Breast epithelium (tissue), 4 donors: ENCODE data around the gene ALPI. TPM values are rescaled to one million over a fixed set of nuclear protein-coding genes. Genes with fewer than 3 reads are reported as not detected.
"Not testable (repeated sequence)": the region's sequence is repeated elsewhere in the genome, so short reads cannot be mapped to it uniquely, and the experiment has no call there.

Experiments used
- DNase-seq, 2 donors: peaks; one replicate each; pipeline ENCODE4 v3.0.0-alpha.2; 2019; ENCODE audit warnings: low spot score in 2 of 2
- H3K27ac ChIP-seq, 2 donors: fragments of 200-600 bp; sonication (generic) in 1 of 2; one replicate each; pipeline ENCODE4 v1.5.1; 2016 to 2019; ENCODE audit warnings: mild to moderate bottlenecking in 1 of 2
- H3K27me3 ChIP-seq, 2 donors: fragments of 200-600 bp; sonication (generic) in 1 of 2; one replicate each; pipeline versions ENCODE4 v1.5.1 to v1.6.0; 2017 to 2019; ENCODE audit warnings: control low read depth in 1 of 2, mild to moderate bottlenecking in 1 of 2
- H3K36me3 ChIP-seq: fragments of 200-600 bp; one replicate; pipeline ENCODE4 v1.5.1; 2019
- H3K4me1 ChIP-seq, 2 donors: fragments of 200-600 bp; sonication (generic); one replicate each; pipeline ENCODE4 v1.5.1; 2016 to 2019; ENCODE audit warnings: control low read depth in 1 of 2
- H3K4me3 ChIP-seq, 3 donors: fragments of 200-600 bp; sonication (generic); 1 replicate in 2 of 3; 2 replicates in 1 of 3; pipeline ENCODE4 v1.5.1; 2016 to 2019; ENCODE audit warnings: mild to moderate bottlenecking in 3 of 3, moderate library complexity in 2 of 3
- H3K9me3 ChIP-seq, 2 donors: fragments of 200-600 bp; sonication (generic) in 1 of 2; one replicate each; pipeline ENCODE4 v1.5.1; 2016 to 2019; ENCODE audit warnings: control low read depth in 1 of 2
- POLR2A ChIP-seq: fragments of 450-650 bp; IDR thresholded peaks from one replicate; pipeline ENCODE4 v1.6.1; 2016; ENCODE audit warnings: antibody characterized with exemption, mild to moderate bottlenecking, moderate library complexity
- POLR2AphosphoS5 ChIP-seq, 3 donors: sonication (generic); formaldehyde crosslinking; IDR thresholded peaks; one replicate each; pipeline ENCODE4 v1.6.1; 2017; ENCODE audit warnings: antibody characterized with exemption in 3 of 3
- intact Hi-C: fragments of 100-400 bp; cut with DNase I; formaldehyde crosslinking; loops from one replicate; pipeline ENCODE4 v1.15.1; 2023; ENCODE audit warnings: low total_unique reads
- total RNA-seq, 3 donors: library from RNA; depleted of rRNA; stranded (reverse); fragments of >200 nt; gene quantifications; one replicate each; pipeline ENCODE4 v1.1.0, GENCODE V29; 2016
- TF ChIP-seq, protein P1 (sequence below), 3 donors: fragments of 450-650 bp; IDR thresholded peaks; one replicate each; pipeline ENCODE4 v1.5.1; 2016 to 2017; ENCODE audit warnings: antibody characterized with exemption in 3 of 3, mild to moderate bottlenecking in 3 of 3, moderate library complexity in 3 of 3

ALPI gene
- under 1 TPM in 1 of 3 donors, not detected in 2; 0.33 TPM for total RNA-seq

DNA sequence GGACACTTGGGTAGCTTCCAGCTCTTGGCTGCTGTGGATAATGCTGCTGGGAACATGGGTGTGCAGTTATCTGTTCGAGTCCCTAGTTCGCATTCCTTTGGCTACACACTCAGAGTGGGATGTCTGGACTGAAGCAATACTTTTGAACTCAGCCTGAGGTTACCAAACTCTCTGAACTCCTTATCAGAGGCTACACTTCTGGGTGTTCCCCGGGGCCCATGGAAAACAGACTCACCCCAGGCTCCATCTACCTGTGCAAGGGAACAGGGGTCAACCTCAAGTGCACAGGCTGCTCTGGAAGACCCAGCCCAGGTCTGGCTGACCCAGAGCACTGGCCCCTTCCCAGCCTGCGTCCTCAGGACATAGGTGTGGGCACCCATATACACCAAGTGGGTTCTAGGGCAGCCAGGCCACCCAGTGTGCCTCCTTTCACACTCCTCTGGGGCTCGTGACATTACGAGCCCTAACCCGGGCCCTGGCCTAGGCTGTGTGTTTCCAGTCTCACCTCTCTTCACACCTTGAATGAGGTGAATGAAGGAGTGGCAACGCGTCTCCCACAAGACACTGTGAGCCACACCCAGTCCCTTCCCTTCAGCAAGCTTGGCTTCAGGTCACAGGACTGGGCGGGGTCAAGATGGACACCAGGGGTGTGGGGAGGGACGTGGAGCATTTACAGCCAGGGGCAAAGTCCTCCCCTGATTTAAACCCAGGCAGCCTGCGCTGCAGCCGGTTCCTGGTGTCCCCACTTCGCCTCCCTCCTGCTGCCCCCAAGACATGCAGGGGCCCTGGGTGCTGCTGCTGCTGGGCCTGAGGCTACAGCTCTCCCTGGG is at the start of gene ALPI:
ALPI (plus strand) TSS at position 728 of the 830 bp plus-strand sequence; CDS start at position 775, 47 bp downstream.
- H3K4me3 ChIP-seq, result no peak within 1 kb of the TSS

DNA sequence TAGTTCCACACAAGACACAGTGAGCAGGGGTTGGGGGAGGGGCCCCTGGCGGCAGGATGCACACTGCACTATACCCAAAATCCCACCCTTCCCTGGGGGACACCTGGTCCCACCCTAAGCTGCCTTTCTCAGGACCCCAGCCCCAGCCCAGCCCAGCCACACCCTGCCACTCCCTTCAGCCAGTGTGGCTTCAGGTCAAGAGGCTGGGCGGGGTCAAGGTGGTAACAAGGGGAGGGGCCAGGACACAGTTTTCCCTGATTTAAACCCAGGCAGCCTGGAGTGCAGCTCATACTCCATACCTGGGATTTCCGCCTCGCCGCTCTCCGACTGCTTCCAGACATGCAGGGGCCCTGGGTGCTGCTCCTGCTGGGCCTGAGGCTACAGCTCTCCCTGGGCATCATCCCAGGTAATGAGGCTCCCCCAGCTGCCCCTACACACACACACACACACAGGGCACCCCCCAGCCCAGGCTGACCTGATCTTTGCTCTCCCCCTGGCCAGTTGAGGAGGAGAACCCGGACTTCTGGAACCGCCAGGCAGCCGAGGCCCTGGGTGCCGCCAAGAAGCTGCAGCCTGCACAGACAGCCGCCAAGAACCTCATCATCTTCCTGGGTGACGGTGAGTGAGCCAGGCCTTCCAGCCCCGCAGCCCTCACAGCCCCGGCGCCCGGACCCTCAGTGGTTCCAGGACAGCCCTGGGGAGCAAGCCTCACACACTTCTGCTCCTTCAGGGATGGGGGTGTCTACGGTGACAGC is 49.2 kb upstream of the ALPI start, which contains the start of gene ALPG:
ALPG (plus strand) TSS at position 289 of the 755 bp plus-strand sequence; CDS start at position 340, 51 bp downstream.
- no peaks in the 10 kb centered on the region for H3K36me3 ChIP-seq
- H3K4me3 ChIP-seq, result no peak within 1 kb of the TSS
- TF ChIP-seq POLR2A (no peak), POLR2AphosphoS5 (IDR thresholded peaks at IDR 0.05) (no peak)
- TF ChIP-seq, protein P1, sequence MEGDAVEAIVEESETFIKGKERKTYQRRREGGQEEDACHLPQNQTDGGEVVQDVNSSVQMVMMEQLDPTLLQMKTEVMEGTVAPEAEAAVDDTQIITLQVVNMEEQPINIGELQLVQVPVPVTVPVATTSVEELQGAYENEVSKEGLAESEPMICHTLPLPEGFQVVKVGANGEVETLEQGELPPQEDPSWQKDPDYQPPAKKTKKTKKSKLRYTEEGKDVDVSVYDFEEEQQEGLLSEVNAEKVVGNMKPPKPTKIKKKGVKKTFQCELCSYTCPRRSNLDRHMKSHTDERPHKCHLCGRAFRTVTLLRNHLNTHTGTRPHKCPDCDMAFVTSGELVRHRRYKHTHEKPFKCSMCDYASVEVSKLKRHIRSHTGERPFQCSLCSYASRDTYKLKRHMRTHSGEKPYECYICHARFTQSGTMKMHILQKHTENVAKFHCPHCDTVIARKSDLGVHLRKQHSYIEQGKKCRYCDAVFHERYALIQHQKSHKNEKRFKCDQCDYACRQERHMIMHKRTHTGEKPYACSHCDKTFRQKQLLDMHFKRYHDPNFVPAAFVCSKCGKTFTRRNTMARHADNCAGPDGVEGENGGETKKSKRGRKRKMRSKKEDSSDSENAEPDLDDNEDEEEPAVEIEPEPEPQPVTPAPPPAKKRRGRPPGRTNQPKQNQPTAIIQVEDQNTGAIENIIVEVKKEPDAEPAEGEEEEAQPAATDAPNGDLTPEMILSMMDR (IDR thresholded peaks at IDR 0.05), result no peak
- peaks cover 0 to 13% of the 10 kb centered on the region in 2 donors for H3K27me3 ChIP-seq
- no peaks in the 10 kb centered on the region for H3K9me3 ChIP-seq
- H3K4me1 ChIP-seq, result no peaks in the 10 kb centered on the region
- no peak within 1 kb of the TSS for H3K27ac ChIP-seq
- DNase-seq, result no peak
- intact Hi-C loops, result no loop called here

More for the DNA sequence above, at the start of gene ALPI:
- Histone ChIP-seq H3K27ac (no peak within 1 kb of the TSS), H3K36me3 (no peaks in the 10 kb centered on the region), H3K27me3 (peaks cover 0 to 26% of the 10 kb centered on the region in 2 donors), H3K4me1 (no peaks in the 10 kb centered on the region), H3K9me3 (no peaks in the 10 kb centered on the region)
- no peak for DNase-seq
- TF ChIP-seq POLR2A, result no peak
- TF ChIP-seq, protein P1 (IDR thresholded peaks at IDR 0.05), result no peak
- no peak for TF ChIP-seq POLR2AphosphoS5 (IDR thresholded peaks at IDR 0.05)
- intact Hi-C loops, result no loop called here

DNA sequence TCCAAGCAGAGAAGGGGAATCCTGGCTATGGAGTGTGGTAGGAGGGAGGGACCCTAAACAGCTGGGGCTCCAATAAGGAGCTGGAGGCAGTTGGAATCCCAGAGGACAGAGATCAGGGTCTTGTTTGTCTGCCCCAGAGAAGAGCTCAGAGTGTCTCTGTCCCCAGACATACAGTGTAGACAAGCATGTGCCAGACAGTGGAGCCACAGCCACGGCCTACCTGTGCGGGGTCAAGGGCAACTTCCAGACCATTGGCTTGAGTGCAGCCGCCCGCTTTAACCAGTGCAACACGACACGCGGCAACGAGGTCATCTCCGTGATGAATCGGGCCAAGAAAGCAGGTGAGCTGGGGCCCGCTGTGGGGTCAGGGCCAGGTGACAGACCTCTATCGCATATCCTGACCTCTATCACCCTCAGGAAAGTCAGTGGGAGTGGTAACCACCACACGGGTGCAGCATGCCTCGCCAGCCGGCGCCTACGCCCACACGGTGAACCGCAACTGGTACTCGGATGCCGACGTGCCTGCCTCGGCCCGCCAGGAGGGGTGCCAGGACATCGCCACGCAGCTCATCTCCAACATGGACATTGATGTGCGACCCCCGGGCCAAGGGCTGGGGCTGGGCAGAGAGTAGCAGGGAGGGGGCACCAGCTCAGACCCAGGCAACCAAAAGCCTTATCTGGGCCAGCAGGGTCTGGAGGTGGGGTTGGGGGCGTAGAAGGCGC is 48.4 kb upstream of the ALPI start:
- peaks cover 0 to 13% of the 10 kb centered on the region in 2 donors for H3K27me3 ChIP-seq
- H3K27ac ChIP-seq, DNase-seq, intact Hi-C loops, H3K9me3 ChIP-seq, H3K4me3 ChIP-seq, H3K36me3 ChIP-seq, H3K4me1 ChIP-seq: not testable (repeated sequence)

- peaks cover 0 to 13% of the 10 kb centered on the region in 2 donors for H3K27me3 ChIP-seq
- intact Hi-C loops, H3K27ac ChIP-seq, DNase-seq, H3K4me1 ChIP-seq, H3K36me3 ChIP-seq, H3K4me3 ChIP-seq, H3K9me3 ChIP-seq: not testable (repeated sequence)
These were observed 47.7 kb upstream of the ALPI start for GRCh38 chr2:232408269-232408668.

DNA sequence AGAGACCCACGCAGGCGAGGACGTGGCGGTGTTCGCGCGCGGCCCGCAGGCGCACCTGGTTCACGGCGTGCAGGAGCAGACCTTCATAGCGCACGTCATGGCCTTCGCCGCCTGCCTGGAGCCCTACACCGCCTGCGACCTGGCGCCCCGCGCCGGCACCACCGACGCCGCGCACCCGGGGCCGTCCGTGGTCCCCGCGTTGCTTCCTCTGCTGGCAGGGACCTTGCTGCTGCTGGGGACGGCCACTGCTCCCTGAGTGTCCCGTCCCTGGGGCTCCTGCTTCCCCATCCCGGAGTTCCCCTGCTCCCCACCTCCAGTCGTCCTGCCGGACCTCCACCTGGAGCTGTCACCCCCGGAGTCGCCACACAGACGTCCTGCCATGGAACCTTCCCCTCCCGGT is 46.3 kb upstream of the ALPI start:
- DNase-seq, H3K4me3 ChIP-seq, intact Hi-C loops, H3K36me3 ChIP-seq, H3K9me3 ChIP-seq, H3K27ac ChIP-seq, H3K4me1 ChIP-seq: not testable (repeated sequence)
- peaks cover 0 to 17% of the 10 kb centered on the region in 2 donors for H3K27me3 ChIP-seq

DNA sequence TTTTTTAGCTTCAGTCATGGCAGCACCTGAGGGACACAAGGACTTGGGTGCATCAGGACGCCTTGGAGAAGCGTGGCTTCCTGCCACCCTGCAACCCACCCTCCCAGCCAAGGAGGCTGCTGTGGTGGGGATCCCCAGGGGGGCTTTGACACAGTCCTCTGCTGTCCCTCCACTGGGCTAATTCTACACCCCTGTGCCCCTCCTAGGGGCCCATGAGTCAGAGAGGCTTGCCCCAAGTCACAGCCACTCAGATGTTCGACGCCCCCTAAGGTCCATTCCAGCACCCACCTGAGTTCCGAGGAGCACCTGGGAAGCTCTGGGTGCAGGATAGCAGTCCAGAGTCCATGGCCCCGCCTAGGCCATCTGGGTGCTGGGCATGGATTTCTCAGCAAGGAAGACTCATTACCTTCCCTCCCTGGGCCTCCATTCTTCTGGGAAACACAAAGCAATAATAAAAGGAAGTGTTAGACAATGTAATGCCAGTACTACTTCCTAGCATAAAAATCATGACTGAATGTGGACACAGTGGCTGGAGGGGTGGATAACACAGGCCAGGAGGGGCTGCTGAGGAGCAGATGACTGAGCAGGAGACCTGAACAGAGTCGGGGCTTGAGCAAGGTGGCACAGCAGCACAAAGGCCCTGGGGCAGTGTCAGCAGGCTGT is 45.6 kb upstream of the ALPI start:
- TF ChIP-seq POLR2AphosphoS5 (IDR thresholded peaks at IDR 0.05) (no peak), POLR2A (no peak)
- TF ChIP-seq, protein P1 (IDR thresholded peaks at IDR 0.05), result no peak
- intact Hi-C loops, result no loop called here
- H3K4me1 ChIP-seq, result no peaks in the 10 kb centered on the region

More for the DNA sequence above, 45.6 kb upstream of the ALPI start:
- Histone ChIP-seq H3K9me3 (no peaks in the 10 kb centered on the region), H3K27ac (no peak overlapping the region), H3K4me3 (no peak overlapping the region), H3K27me3 (peaks cover 0 to 24% of the 10 kb centered on the region in 2 donors), H3K36me3 (no peaks in the 10 kb centered on the region)
- no peak for DNase-seq
